ENCODE data around the gene OR4E2. TPM values are rescaled to one million over a fixed set of nuclear protein-coding genes. Genes with fewer than 3 reads are reported as not detected.

The OR4E2 gene
- total and polyA plus RNA-seq, 2 donors (not counting 1 experiment from before 2014, with no cell fraction given): not detected

GRCh38 chr14:21643407-21643806 is 10.2 kb upstream of the OR4E2 start:
- no peaks in the 10 kb centered on the region for H3K27me3 ChIP-seq (ENCODE audit: control insufficient read depth, insufficient read depth, low read length)

GRCh38 chr14:21647380-21647779 is 6.3 kb upstream of the OR4E2 start:
- Histone ChIP-seq H3K4me2 (ENCODE audit: extremely low read depth, insufficient read depth, low read length) (no peak overlapping the region), H4K20me1 (ENCODE audit: control insufficient read depth, extremely low read depth, insufficient read depth, low read length) (no peaks in the 10 kb centered on the region), H3K4me1 (ENCODE audit: control insufficient read depth, extremely low read depth, insufficient read depth, low read length) (no peaks in the 10 kb centered on the region), H3K9ac (ENCODE audit: insufficient read depth, low read length) (no peak overlapping the region), H3K9me3 (ENCODE audit: control insufficient read depth, insufficient read depth, low read depth, low read length) (no peaks in the 10 kb centered on the region), H3K79me2 (ENCODE audit: control insufficient read depth, insufficient read depth, low read length) (no peaks in the 10 kb centered on the region), H3K27me3 (ENCODE audit: control insufficient read depth, insufficient read depth, low read length) (no peaks in the 10 kb centered on the region), H3K27ac (ENCODE audit: insufficient read depth, low read length) (no peak overlapping the region), H3K36me3 (ENCODE audit: control insufficient read depth, insufficient read depth, low read length) (no peaks in the 10 kb centered on the region), H2AFZ (ENCODE audit: low read length) (no peak overlapping the region), H3K4me3 (replicated peaks in 1 of 4; ENCODE audit: control extremely low read depth in 1 of 4, insufficient read depth in 1 of 4, low read depth in 3 of 4, low read length in 4 of 4) (no peak overlapping the region)
- no peak for DNase-seq (ENCODE audit: low read depth in 2 of 2)
- TF ChIP-seq EZH2 (IDR thresholded peaks at IDR 0.05; ENCODE audit: low read length, missing control alignments) (no peak), CTCF (conservative IDR thresholded peaks at IDR 0.05 in 1 of 2, IDR thresholded peaks at IDR 0.05 in 1 of 2; ENCODE audit: low read depth in 1 of 2, low read length in 2 of 2) (no peak)

More at GRCh38 chr14:21643407-21643806, 10.2 kb upstream of the OR4E2 start:
- Histone ChIP-seq H2AFZ (ENCODE audit: low read length) (no peak overlapping the region), H3K9me3 (ENCODE audit: control insufficient read depth, insufficient read depth, low read depth, low read length) (no peaks in the 10 kb centered on the region), H3K79me2 (ENCODE audit: control insufficient read depth, insufficient read depth, low read length) (no peaks in the 10 kb centered on the region), H4K20me1 (ENCODE audit: control insufficient read depth, extremely low read depth, insufficient read depth, low read length) (no peaks in the 10 kb centered on the region), H3K9ac (ENCODE audit: insufficient read depth, low read length) (no peak overlapping the region), H3K4me2 (ENCODE audit: extremely low read depth, insufficient read depth, low read length) (no peak overlapping the region), H3K27ac (ENCODE audit: insufficient read depth, low read length) (no peak overlapping the region), H3K36me3 (ENCODE audit: control insufficient read depth, insufficient read depth, low read length) (no peaks in the 10 kb centered on the region), H3K4me3 (replicated peaks in 1 of 4; ENCODE audit: control extremely low read depth in 1 of 4, insufficient read depth in 1 of 4, low read depth in 3 of 4, low read length in 4 of 4) (no peak overlapping the region), H3K4me1 (ENCODE audit: control insufficient read depth, extremely low read depth, insufficient read depth, low read length) (no peaks in the 10 kb centered on the region)
- TF ChIP-seq EZH2 (IDR thresholded peaks at IDR 0.05; ENCODE audit: low read length, missing control alignments) (no peak), CTCF (conservative IDR thresholded peaks at IDR 0.05 in 1 of 2, IDR thresholded peaks at IDR 0.05 in 1 of 2; ENCODE audit: low read depth in 1 of 2, low read length in 2 of 2) (no peak)
- DNase-seq (ENCODE audit: low read depth in 2 of 2): no peak

- Histone ChIP-seq H3K27me3 (ENCODE audit: control insufficient read depth, insufficient read depth, low read length) (no peaks in the 10 kb centered on the region), H3K9me3 (ENCODE audit: control insufficient read depth, insufficient read depth, low read depth, low read length) (no peaks in the 10 kb centered on the region), H3K4me2 (ENCODE audit: extremely low read depth, insufficient read depth, low read length) (no peak overlapping the region), H3K36me3 (ENCODE audit: control insufficient read depth, insufficient read depth, low read length) (no peaks in the 10 kb centered on the region), H4K20me1 (ENCODE audit: control insufficient read depth, extremely low read depth, insufficient read depth, low read length) (no peaks in the 10 kb centered on the region), H3K27ac (ENCODE audit: insufficient read depth, low read length) (no peak overlapping the region), H3K4me3 (replicated peaks in 1 of 4; ENCODE audit: control extremely low read depth in 1 of 4, insufficient read depth in 1 of 4, low read depth in 3 of 4, low read length in 4 of 4) (no peak overlapping the region), H3K9ac (ENCODE audit: insufficient read depth, low read length) (no peak overlapping the region), H3K4me1 (ENCODE audit: control insufficient read depth, extremely low read depth, insufficient read depth, low read length) (no peaks in the 10 kb centered on the region), H2AFZ (ENCODE audit: low read length) (no peak overlapping the region), H3K79me2 (ENCODE audit: control insufficient read depth, insufficient read depth, low read length) (no peaks in the 10 kb centered on the region)
- no peak for DNase-seq (ENCODE audit: low read depth in 2 of 2)
- TF ChIP-seq CTCF (conservative IDR thresholded peaks at IDR 0.05 in 1 of 2, IDR thresholded peaks at IDR 0.05 in 1 of 2; ENCODE audit: low read depth in 1 of 2, low read length in 2 of 2) (no peak), EZH2 (IDR thresholded peaks at IDR 0.05; ENCODE audit: low read length, missing control alignments) (no peak)
Measured at GRCh38 chr14:21652209-21652808, 1.3 kb upstream of the OR4E2 start.

Measured in fibroblast of lung (primary cell).